Limb (tissue), 2 donors: ENCODE measurements around the gene HSD11B2.

Experiments used
- DNase-seq, 2 donors: peaks; one replicate each; pipeline ENCODE4 v3.0.0-alpha.2; 2016; ENCODE audit errors: extremely low spot score in 2 of 2

The HSD11B2 gene

GRCh38 chr16:67431775-67432505 is 1.0 kb downstream of the HSD11B2 start:
- DNase-seq = no peak

- no peak for DNase-seq
Measured at GRCh38 chr16:67432506-67432890, 1.6 kb downstream of the HSD11B2 start.

- DNase-seq = no peak
Measured at GRCh38 chr16:67433131-67433719, 2.3 kb downstream of the HSD11B2 start.

GRCh38 chr16:67435758-67436164 is 4.8 kb downstream of the HSD11B2 start:
- no peak for DNase-seq

- no peak for DNase-seq
Measured at GRCh38 chr16:67436640-67437193, 5.8 kb downstream of the HSD11B2 start.

GRCh38 chr16:67437513-67437912 is 6.6 kb downstream of the HSD11B2 start:
- DNase-seq = no peak

GRCh38 chr16:67438098-67438791 is 7.3 kb downstream of the HSD11B2 start:
- DNase-seq = no peak

- DNase-seq = no peak
Measured at GRCh38 chr16:67438824-67439393, 8.0 kb downstream of the HSD11B2 start.

GRCh38 chr16:67441271-67441753 is 10.4 kb downstream of the HSD11B2 start:
- peak in 1 of 2 donors; percentile 45 for DNase-seq

GRCh38 chr16:67441907-67442306 is 11.0 kb downstream of the HSD11B2 start:
- DNase-seq = no peak

- DNase-seq = no peak
Measured at GRCh38 chr16:67442581-67443255, 11.8 kb downstream of the HSD11B2 start.

GRCh38 chr16:67443265-67443664 is 12.3 kb downstream of the HSD11B2 start:
- DNase-seq = no peak

GRCh38 chr16:67444259-67445125 is 13.6 kb downstream of the HSD11B2 start:
- no peak for DNase-seq

GRCh38 chr16:67445126-67445426 is 14.2 kb downstream of the HSD11B2 start:
- no peak for DNase-seq

- DNase-seq = no peak
Measured at GRCh38 chr16:67445441-67445912, 14.6 kb downstream of the HSD11B2 start.

GRCh38 chr16:67445913-67446907 is 15.3 kb downstream of the HSD11B2 start:
- no peak for DNase-seq

- no peak for DNase-seq
Measured at GRCh38 chr16:67446968-67447507, 16.1 kb downstream of the HSD11B2 start.

- no peak for DNase-seq
Measured at GRCh38 chr16:67447508-67448076, 16.7 kb downstream of the HSD11B2 start.
